HG03045 (cell line): ENCODE measurements around the gene ADAMTS12.
A peak's percentile ranks its signal among the peaks of the same experiment; 100 is the strongest.

Experiments used
- ATAC-seq: cut with Tn5 transposase; IDR thresholded peaks from one replicate; pipeline ENCODE4 v1.9.1; 2021; ENCODE audit warnings: mild to moderate bottlenecking, moderate library complexity; ENCODE audit not compliant: unreplicated experiment

The ADAMTS12 gene, protein sequence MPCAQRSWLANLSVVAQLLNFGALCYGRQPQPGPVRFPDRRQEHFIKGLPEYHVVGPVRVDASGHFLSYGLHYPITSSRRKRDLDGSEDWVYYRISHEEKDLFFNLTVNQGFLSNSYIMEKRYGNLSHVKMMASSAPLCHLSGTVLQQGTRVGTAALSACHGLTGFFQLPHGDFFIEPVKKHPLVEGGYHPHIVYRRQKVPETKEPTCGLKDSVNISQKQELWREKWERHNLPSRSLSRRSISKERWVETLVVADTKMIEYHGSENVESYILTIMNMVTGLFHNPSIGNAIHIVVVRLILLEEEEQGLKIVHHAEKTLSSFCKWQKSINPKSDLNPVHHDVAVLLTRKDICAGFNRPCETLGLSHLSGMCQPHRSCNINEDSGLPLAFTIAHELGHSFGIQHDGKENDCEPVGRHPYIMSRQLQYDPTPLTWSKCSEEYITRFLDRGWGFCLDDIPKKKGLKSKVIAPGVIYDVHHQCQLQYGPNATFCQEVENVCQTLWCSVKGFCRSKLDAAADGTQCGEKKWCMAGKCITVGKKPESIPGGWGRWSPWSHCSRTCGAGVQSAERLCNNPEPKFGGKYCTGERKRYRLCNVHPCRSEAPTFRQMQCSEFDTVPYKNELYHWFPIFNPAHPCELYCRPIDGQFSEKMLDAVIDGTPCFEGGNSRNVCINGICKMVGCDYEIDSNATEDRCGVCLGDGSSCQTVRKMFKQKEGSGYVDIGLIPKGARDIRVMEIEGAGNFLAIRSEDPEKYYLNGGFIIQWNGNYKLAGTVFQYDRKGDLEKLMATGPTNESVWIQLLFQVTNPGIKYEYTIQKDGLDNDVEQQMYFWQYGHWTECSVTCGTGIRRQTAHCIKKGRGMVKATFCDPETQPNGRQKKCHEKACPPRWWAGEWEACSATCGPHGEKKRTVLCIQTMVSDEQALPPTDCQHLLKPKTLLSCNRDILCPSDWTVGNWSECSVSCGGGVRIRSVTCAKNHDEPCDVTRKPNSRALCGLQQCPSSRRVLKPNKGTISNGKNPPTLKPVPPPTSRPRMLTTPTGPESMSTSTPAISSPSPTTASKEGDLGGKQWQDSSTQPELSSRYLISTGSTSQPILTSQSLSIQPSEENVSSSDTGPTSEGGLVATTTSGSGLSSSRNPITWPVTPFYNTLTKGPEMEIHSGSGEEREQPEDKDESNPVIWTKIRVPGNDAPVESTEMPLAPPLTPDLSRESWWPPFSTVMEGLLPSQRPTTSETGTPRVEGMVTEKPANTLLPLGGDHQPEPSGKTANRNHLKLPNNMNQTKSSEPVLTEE (N-terminal part only)

GRCh38 chr5:33891788-33892619, at the start of gene ADAMTS12:
TSS of gene ADAMTS12 (minus strand) at chr5:33891990. CDS start at chr5:33891856, 134 bp downstream.
- ATAC-seq: no peak

DNA sequence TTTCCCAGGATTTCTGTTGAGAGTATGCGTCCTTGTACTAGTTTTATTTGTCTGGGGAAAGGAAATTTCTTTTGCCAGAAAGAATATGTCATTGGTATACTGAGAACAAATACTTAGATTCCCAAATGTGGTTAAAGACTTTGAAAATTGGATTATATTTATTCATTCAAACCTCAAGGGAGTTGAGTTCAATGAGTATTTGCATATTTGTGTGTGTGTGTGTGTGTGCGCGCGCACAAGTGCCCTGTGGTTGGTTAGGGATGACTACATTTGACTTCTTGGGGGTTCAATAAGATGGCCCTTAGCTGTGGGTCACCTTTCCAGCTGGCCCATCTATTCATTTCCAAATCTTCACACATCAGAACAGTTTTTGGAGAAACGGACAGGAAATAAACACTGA, 49.3 kb upstream of the ADAMTS12 start:
- no peak for ATAC-seq

DNA sequence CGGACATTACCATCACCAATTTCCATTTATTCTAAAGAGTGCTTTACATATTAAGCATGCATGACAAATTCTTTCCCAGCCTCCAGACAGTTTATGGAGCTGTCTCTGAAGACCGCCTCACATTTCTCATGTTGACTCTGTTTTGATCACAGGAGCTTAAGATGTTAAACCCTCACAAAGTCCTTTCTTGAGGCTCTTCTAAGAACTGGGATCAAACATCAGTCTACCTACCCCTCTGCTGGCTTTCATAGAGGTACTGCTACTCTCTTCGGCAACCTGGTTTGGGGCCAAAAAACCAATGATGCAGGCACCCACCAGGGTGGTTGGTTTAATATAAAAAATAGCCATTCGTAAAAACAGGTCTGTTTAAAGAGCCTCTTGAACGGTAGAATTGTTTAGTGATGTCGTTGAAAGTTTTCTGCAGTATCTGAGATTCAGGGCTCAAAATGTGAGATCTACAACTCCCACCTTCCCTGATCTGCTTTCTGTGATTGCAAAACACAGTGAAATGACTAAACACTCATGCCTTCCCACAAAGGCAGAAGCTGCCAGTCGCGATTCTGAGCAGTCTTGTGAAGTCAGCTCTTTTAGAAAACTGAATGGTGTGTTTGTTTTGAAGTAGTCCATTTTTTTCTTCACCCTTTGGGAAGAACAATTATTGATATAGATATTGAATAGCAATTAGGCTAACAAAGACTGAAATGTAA, 47.9 kb upstream of the ADAMTS12 start:
- ATAC-seq: no peak

DNA sequence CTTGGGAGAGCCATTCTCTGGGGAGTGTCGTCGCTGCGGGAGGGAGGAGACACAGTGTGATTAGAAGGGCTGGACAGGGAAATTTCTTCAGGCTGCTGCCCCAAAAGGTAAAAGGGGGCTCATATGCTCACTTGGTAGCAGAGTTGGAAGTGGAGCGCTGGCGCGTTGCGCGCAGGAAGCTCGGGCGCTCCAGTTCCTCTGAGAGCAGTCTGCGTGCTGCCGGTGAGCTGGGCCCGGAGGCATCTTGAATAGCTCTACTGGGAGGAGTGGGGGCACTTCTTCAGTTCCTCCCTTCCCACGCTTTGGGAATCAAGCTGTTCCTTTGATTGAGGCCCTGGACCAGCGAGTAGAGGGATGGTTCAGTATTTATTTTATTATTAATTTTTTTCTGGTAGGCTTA, 47.1 kb upstream of the ADAMTS12 start:
- no peak for ATAC-seq

DNA sequence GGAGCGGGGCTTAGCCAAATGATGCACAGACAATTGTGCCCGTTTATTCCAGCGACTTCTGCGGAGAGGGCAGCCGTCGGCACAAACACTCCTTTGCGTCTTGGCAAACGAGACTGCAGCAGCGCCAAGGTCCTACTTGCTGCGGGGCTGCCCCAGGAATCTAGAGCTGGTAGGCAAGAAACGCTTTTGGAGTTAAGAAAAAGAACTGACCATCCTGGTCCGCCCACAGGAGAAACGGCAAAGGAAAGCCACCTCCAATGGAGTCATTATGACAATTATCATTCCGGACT, 46.7 kb upstream of the ADAMTS12 start:
- no peak for ATAC-seq

DNA sequence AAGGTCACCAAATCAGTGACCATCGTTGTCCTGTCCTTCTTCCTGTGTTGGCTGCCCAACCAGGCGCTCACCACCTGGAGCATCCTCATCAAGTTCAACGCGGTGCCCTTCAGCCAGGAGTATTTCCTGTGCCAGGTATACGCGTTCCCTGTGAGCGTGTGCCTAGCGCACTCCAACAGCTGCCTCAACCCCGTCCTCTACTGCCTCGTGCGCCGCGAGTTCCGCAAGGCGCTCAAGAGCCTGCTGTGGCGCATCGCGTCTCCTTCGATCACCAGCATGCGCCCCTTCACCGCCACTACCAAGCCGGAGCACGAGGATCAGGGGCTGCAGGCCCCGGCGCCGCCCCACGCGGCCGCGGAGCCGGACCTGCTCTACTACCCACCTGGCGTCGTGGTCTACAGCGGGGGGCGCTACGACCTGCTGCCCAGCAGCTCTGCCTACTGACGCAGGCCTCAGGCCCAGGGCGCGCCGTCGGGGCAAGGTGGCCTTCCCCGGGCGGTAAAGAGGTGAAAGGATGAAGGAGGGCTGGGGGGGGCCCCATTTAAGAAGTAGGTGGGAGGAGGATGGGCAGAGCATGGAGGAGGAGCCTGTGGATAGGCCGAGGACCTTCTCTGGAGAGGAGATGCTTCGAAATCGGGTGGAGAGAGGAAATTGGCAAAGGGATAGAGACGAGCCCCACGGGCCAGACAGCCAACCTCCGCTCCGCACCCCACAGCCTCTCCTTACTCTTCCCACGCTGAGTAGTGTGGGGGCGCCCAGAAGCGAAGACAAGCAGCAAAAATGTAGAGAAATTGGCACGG, 46.1 kb upstream of the ADAMTS12 start:
- ATAC-seq: no peak

GRCh38 chr5:33937017-33937706, 45.4 kb upstream of the ADAMTS12 start:
- no peak for ATAC-seq

DNA sequence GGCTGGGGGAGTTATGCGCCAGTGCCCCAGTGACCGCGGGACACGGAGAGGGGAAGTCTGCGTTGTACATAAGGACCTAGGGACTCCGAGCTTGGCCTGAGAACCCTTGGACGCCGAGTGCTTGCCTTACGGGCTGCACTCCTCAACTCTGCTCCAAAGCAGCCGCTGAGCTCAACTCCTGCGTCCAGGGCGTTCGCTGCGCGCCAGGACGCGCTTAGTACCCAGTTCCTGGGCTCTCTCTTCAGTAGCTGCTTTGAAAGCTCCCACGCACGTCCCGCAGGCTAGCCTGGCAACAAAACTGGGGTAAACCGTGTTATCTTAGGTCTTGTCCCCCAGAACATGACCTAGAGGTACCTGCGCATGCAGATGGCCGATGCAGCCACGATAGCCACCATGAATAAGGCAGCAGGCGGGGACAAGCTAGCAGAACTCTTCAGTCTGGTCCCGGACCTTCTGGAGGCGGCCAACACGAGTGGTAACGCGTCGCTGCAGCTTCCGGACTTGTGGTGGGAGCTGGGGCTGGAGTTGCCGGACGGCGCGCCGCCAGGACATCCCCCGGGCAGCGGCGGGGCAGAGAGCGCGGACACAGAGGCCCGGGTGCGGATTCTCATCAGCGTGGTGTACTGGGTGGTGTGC, 44.7 kb upstream of the ADAMTS12 start, which contains the start of gene RXFP3:
RXFP3 (plus strand) TSS at position 6 of the 636 bp plus-strand sequence; CDS start at position 361, 355 bp downstream.
- no peak for ATAC-seq

DNA sequence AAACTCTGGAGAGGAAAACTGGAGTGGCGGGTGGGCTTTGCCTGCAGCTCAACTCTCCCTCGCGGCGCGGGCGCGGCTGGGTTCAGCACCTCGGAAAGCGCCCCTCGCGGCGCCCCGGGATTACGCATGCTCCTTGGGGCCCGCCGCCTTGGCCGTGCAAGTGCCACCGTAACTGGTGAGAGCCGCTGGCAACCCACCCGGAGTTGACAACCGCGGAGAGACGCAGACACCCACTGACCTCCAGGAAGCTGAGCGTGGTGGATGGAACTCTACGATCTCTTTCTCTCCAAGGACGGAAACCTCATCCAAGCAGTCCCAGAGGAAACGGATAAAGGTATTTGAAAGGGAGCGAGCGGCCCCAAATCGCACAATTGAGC, 44.2 kb upstream of the ADAMTS12 start:
- no peak for ATAC-seq

DNA sequence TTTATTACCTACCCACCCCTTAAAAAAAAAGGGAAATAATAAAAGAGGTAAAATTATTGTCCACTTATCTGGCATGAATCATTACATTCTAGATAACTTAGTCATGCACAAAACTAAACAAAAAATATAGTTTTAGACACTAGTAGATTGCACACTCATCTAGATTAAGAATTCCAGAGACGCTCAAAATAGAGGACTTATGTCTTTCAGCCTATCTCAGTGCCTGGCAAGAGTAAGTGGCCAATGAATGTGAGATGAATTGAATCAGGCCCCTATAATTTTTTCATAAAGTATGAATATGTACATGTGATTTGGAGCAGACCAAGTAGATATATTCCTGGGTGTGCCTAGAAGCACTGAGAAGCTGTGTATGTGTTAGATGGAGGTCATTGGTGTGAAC, 42.4 kb upstream of the ADAMTS12 start:
- ATAC-seq: peak; percentile 20

GRCh38 chr5:33933723-33934169, 42.0 kb upstream of the ADAMTS12 start:
- peak; percentile 82 for ATAC-seq

GRCh38 chr5:33931136-33931535, 39.3 kb upstream of the ADAMTS12 start:
- ATAC-seq: no peak

DNA sequence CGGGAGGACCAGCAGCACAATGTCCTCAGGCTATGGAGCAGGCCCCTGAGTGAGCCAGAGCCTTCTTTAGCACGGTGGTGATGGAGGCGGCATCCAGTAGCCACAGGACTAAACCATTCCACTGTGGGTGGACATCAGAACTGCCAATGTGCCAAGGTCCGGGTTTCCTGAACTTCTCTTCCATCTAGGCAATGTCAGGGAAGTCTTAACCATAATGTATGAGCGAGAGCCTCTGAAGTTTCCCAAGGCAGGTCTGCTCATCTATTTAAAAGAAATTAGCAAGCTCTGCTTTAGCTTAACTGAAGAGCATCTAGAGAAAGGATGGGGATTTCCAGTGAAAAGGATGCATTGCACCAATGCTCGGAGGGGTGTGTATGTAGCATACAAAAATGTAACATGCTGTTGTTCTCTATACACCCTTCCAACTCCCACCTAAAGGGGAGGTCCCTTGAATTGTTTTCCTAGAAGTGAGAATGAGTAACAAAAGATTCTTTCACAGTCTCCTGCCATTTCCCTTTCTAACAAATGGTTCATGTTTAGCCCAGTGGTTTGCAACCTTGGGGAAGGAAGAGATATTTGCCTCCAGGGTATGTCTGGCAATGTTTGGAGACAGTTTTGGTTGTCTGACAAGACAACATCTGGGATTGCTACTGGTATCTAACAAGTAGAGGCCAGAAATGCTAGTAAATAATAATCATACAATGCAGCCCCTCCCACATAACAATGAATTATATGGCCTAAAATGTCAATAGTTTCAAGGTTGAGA, 38.3 kb upstream of the ADAMTS12 start:
- no peak for ATAC-seq

GRCh38 chr5:33928283-33928682, 36.5 kb upstream of the ADAMTS12 start:
- ATAC-seq: no peak

DNA sequence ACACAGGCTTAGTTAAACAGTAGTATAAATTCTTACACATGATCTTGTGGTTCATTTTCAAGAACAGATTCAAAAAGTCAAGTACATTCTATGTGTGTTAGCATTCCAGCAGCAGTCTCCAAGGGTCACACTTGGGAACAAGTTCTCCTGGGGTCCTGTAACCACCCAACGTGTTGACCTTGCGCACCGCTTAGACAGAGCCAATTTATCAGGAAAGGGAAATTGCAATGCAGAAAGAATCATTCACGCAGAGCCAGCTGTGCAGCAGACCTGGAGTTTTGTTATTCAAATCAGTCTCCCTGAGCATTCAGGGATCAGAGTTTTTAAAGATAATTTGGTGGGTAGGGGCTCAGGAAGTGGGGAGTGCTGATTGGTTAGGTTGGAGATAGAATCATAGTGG, 35.9 kb upstream of the ADAMTS12 start:
- no peak for ATAC-seq

GRCh38 chr5:33925278-33925677, 33.5 kb upstream of the ADAMTS12 start:
- no peak for ATAC-seq

DNA sequence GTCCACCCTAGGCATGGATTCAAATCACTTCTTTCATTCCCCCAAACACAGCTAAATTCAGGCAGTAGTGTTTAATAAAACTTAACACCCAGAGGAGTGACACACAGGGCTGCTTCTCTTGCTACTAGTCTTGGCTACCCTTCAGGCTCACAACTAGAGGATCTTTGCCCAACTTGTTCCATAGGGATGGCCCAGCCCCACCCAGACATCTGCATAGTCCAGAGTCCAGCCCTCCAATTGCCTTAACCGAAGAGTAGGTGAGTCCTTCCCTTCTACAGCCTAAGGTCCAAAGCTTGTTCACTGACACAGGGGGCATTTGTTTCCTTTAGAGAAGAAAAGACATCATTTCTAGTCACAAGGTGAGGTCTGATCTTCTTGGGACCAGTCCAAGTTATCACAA, 29.2 kb upstream of the ADAMTS12 start:
- ATAC-seq: no peak
